Heart right ventricle (tissue), 16 donors: ENCODE data around the gene LCAT. TPM values are rescaled to one million over a fixed set of nuclear protein-coding genes. Genes with fewer than 3 reads are reported as not detected.

Source experiments
- ATAC-seq, 8 donors: fragments of 200-7000 bp; cut with Tn5 transposase; one replicate each; pipeline ENCODE4 v1.9.1; 2020; ENCODE audit warnings: mild to moderate bottlenecking in 8 of 8, moderate library complexity in 8 of 8, moderate number of reproducible peaks in 1 of 8
- DNase-seq, 2 donors: peaks; one replicate each; pipeline ENCODE4 v3.0.0-alpha.2; 2020
- H3K27ac ChIP-seq, 10 donors: fragments of 200-600 bp; sonication (generic) in 2 of 10; one replicate each; pipeline versions ENCODE4 v1.5.0 to v1.8.0; 2020 to 2022; ENCODE audit warnings: mild to moderate bottlenecking in 3 of 10
- H3K27me3 ChIP-seq, 7 donors: fragments of 200-600 bp; one replicate each; pipeline ENCODE4 v1.8.0; 2021 to 2022; ENCODE audit warnings: mild to moderate bottlenecking in 2 of 7
- H3K36me3 ChIP-seq, 9 donors: fragments of 200-600 bp; sonication (generic) in 1 of 9; one replicate each; pipeline versions ENCODE4 v1.5.0 to v1.8.0; 2020 to 2022; ENCODE audit warnings: mild to moderate bottlenecking in 2 of 9
- H3K4me1 ChIP-seq, 9 donors: fragments of 200-600 bp; sonication (generic) in 1 of 9; one replicate each; pipeline versions ENCODE4 v1.5.0 to v1.8.0; 2020 to 2022; ENCODE audit warnings: mild to moderate bottlenecking in 4 of 9
- H3K4me3 ChIP-seq, 10 donors: fragments of 200-600 bp; sonication (generic) in 2 of 10; one replicate each; pipeline versions ENCODE4 v1.5.0 to v1.8.0; 2020 to 2022; ENCODE audit warnings: mild to moderate bottlenecking in 7 of 10, moderate library complexity in 2 of 10
- H3K9me3 ChIP-seq, 11 donors: fragments of 200-600 bp in 10 of 11; sonication (generic) in 2 of 11; one replicate each; pipeline versions ENCODE4 v1.5.0 to v1.8.0; 2013 to 2022; ENCODE audit warnings: mild to moderate bottlenecking in 2 of 11, control low read depth in 1 of 11, moderate library complexity in 1 of 11
- WGBS, 2 donors: extraction: QIAGEN DNeasy Blood & Tissue Kit; methylation state at CpG; one replicate each; pipeline ENCODE4 v1.1.7; 2013; ENCODE audit warnings: inconsistent platforms in 1 of 2; 5-methylcytosine and 5-hydroxymethylcytosine counted together
- intact Hi-C, 10 donors: fragments of 100-400 bp; cut with DNase I; formaldehyde crosslinking; loops; one replicate each; pipeline versions ENCODE4 v1.11.1 to v1.14.2; 2022
- polyA plus RNA-seq, 2 donors: library from polyadenylated mRNA; stranded (reverse); fragments of 200-250 nt; gene quantifications; one replicate each; pipeline ENCODE4 v1.2.3, GENCODE V29; 2013
- total RNA-seq, 10 donors: library from RNA; stranded (reverse); fragmentation: NEBNext Ultra II Directional in 3 of 10; extraction: Animal tissue kit (Norgen Biotek cat#: 25700) in 3 of 10; gene quantifications; one replicate each; pipeline versions ENCODE4 v1.2.1 to v1.2.4, GENCODE V29; 2021 to 2023
- TF ChIP-seq, protein P1 (sequence below), 9 donors: fragments of 200-600 bp; sonication (generic) in 2 of 9; IDR thresholded peaks; one replicate each; pipeline versions ENCODE4 v1.5.0 to v1.8.0; 2021 to 2022; ENCODE audit warnings: antibody characterized with exemption in 9 of 9, mild to moderate bottlenecking in 5 of 9, moderate library complexity in 1 of 9
- donor health status: Arrhythmogenic right ventricular cardiomyopathy.
- donor health status: ischemic (EF 13 %, LVEDD 7.1; RV severe dilation, severe dysfunction).
- donor health status: healthy with polysubstance abuse.
- donor health status: DM: no; HTN: yes; CAD: no.
- donor health status: DM: no; HTN: no; CAD: no.
- donor health status: ischemic (EF 25% LVEDD 6.9; RV normal size, moderate dysfunction).
- donor health status: ischemic (EF 25% LVEDD 5.7; RV mildly dilated, moderate dysfunction).
- donor health status: healthy.
- donor health status: DM: yes; HTN: yes; CAD: no.
- donor health status: Ischemic cardiomyopathy.
- donor health status: ischemic (EF 35%, LVEDD 5.7; RV mildly dilated, moderate dysfunction).
- donor health status: nonischemic (EF 11% LVEDD 7.7; RV severe dilation, severe dysfunction).
- donor health status: DM: yes; HTN: yes; CAD: no.
- donor health status: PGD.
- donor health status: ischemic (EF 29% LVEDD 5.4; RV normal size, mild dysfunction).
- donor health status: nonischemic (EF 23%, LVEDD 6.1; RV moderate dilation, normal function).

The LCAT gene
- total and polyA plus RNA-seq, 12 donors: 14.4 to 96.5 (median 20.6) TPM

DNA sequence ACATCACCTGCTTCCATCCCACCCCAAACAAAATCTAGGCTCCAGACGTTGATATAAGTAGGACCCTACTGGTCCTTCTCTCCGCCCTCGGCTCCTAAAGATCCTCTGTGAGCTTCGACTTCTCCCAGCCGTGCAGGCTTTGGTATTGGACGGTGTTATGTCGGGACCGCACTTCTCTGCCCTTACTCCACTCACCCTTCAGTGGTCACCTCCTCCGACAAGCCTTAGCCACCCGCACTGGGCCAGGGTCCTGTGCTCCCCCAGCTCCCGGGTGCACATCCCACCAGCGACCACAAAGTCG, 8.9 kb downstream of the LCAT start:
- H3K4me3 ChIP-seq: peak overlapping the region; percentile 70 to 96 (median 86)
- WGBS, 2 donors: 17 to 32% methylated on average over 13 of the region's 13 CpGs
- H3K9me3 ChIP-seq: no peaks in the 10 kb centered on the region
- peaks cover 4 to 37% (median 33%) of the 10 kb centered on the region in 9 donors for H3K4me1 ChIP-seq
- H3K36me3 ChIP-seq: peaks cover 0 to 59% (median 4%) of the 10 kb centered on the region in 9 donors
- TF ChIP-seq, protein P1, sequence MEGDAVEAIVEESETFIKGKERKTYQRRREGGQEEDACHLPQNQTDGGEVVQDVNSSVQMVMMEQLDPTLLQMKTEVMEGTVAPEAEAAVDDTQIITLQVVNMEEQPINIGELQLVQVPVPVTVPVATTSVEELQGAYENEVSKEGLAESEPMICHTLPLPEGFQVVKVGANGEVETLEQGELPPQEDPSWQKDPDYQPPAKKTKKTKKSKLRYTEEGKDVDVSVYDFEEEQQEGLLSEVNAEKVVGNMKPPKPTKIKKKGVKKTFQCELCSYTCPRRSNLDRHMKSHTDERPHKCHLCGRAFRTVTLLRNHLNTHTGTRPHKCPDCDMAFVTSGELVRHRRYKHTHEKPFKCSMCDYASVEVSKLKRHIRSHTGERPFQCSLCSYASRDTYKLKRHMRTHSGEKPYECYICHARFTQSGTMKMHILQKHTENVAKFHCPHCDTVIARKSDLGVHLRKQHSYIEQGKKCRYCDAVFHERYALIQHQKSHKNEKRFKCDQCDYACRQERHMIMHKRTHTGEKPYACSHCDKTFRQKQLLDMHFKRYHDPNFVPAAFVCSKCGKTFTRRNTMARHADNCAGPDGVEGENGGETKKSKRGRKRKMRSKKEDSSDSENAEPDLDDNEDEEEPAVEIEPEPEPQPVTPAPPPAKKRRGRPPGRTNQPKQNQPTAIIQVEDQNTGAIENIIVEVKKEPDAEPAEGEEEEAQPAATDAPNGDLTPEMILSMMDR (IDR thresholded peaks at IDR 0.05): no peak
- H3K27ac ChIP-seq: peak overlapping the region; percentile 70 to 98 (median 95)
- ATAC-seq (peak in 7 of 8 donors; percentile 0 to 28 (median 4)), DNase-seq (no peak)
- intact Hi-C loops: loop anchor here in 5 of 10 donors (5.0 to 10.0 kb wide), 4 partner anchors 57 to 410 kb away; partner anchors contain the start of gene RIPOR1 (in 3 of the 5)
- H3K27me3 ChIP-seq: no peaks in the 10 kb centered on the region

DNA sequence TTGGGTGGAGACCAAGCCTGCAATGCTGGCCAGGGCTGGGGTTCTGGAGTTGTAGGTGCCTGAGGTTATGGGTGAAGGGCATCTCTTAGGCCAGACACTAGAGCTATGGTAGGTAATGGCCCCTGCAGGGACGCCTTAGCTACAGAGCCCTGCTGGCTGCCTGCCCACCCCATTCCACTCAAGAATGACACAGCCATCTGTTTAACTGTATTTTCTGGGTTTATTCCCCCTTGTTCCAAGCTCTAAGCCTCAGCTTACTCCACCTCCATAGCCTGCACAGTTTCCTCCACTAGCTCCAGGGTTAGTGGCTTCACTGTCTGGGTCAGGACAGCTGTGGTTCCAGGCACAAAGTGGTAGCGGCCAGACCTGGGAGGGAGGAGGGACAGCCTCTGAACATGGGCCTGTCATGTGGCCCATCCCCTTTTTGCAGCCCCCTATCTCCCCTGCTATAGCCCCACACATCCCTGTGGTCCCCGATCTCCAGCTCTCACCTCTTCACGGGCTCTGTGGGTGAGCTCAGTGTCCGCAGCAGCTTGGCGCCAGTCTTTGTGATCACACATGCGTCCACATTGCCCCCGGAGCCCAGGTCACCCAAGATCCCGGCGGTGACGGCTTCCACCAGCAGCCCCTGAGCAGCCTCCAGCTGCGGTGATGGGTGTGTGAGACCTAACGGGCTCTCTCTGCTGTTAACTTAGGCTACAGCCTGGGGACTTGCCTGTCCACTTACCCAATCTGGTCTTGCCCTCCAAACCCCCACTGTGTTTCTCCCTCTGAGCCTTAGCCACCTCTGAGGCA, 9.4 kb downstream of the LCAT start:
- peaks cover 4 to 32% (median 27%) of the 10 kb centered on the region in 9 donors for H3K4me1 ChIP-seq
- TF ChIP-seq, protein P1 (IDR thresholded peaks at IDR 0.05): no peak
- H3K9me3 ChIP-seq: no peaks in the 10 kb centered on the region
- H3K27me3 ChIP-seq: no peaks in the 10 kb centered on the region
- peak overlapping the region in 8 of 10 donors; percentile 70 to 98 (median 95) for H3K27ac ChIP-seq
- ATAC-seq (peak in 4 of 8 donors; percentile 0 to 4 (median 1)), DNase-seq (no peak)
- intact Hi-C loops: loop anchor here in 6 of 10 donors (5.0 to 10.0 kb wide), 5 partner anchors 58 to 410 kb away; partner anchors contain the start of gene RIPOR1 (in 3 of the 6)
- peak overlapping the region in 9 of 10 donors; percentile 70 to 96 (median 86) for H3K4me3 ChIP-seq
- peaks cover 0 to 59% (median 1%) of the 10 kb centered on the region in 9 donors for H3K36me3 ChIP-seq
- 35 to 45% methylated on average over 13 of the region's 13 CpGs for WGBS, 2 donors

DNA sequence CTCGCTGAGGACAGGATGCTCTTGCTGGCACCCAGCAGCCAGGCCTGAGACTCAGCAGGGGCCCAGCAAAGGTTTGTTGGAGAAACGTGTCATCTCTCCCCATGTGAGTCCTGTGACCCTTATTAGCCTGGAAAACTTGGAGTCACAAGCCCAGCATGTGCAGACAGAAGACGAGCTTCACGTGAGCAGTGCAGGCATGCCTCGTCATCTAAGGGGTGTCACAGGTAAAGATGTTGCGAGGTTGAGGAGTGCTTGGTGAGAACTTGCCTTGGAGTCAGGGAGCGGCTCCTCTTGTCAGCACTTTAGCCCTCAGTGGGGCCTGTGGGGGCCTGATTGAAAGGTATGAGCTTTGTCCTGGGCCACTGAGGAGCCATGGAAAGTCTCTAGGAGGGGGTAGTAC, 10.1 kb downstream of the LCAT start:
- peaks cover 4 to 30% (median 26%) of the 10 kb centered on the region in 9 donors for H3K4me1 ChIP-seq
- TF ChIP-seq, protein P1 (IDR thresholded peaks at IDR 0.05): no peak
- intact Hi-C loops: loop anchor here in 5 of 10 donors (5.0 to 10.0 kb wide), 3 partner anchors 111 to 409 kb away; partner anchors contain the start of gene RIPOR1 (in 3 of the 5)
- no peak overlapping the region for H3K27ac ChIP-seq
- 80 to 84% methylated on average over 7 of the region's 7 CpGs for WGBS, 2 donors
- H3K4me3 ChIP-seq: no peak overlapping the region
- H3K36me3 ChIP-seq: peaks cover 0 to 63% (median 5%) of the 10 kb centered on the region in 9 donors
- H3K27me3 ChIP-seq: no peaks in the 10 kb centered on the region
- no peak for DNase-seq
- no peak for ATAC-seq
- H3K9me3 ChIP-seq: no peaks in the 10 kb centered on the region

DNA sequence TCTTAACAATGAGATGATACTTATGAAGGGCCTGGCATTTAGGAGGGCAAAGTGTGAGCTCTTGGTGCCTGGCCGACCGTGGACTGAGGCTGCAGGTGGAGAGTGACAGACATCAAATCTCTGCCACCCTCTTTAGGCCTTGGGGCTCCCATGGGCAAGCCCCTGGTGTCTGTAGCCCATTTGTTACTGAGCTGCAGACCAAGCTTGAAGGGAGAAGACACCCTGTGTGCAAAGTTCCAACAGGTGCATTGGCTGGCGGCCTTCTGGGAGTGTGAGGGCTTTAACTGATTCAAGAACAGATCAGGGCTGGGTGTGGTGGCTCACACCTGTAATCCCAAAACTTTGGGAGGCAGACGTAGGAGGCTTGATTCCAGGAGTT, 11.5 kb downstream of the LCAT start:
- DNase-seq (no peak), ATAC-seq (no peak)
- intact Hi-C loops: loop anchor here in 5 of 10 donors (5.0 to 10.0 kb wide), 3 partner anchors 112 to 408 kb away; partner anchors contain the start of gene RIPOR1 (in 3 of the 5)
- TF ChIP-seq, protein P1 (IDR thresholded peaks at IDR 0.05): no peak
- no peaks in the 10 kb centered on the region for H3K9me3 ChIP-seq
- H3K27me3 ChIP-seq: no peaks in the 10 kb centered on the region
- H3K27ac ChIP-seq: no peak overlapping the region
- H3K36me3 ChIP-seq: peaks cover 0 to 76% (median 9%) of the 10 kb centered on the region in 9 donors
- H3K4me3 ChIP-seq: no peak overlapping the region
- WGBS, 2 donors: 95 to 97% methylated on average over 4 of the region's 4 CpGs
- H3K4me1 ChIP-seq: peaks cover 4 to 30% (median 23%) of the 10 kb centered on the region in 9 donors
